ENCODE measurements around the gene CARD14. TPM values are rescaled to one million over a fixed set of nuclear protein-coding genes. Genes with fewer than 3 reads are reported as not detected.

The CARD14 gene
- total RNA-seq, 2 experiments from 2014 or later: not detected

- CTCF ChIA-PET: no interaction called here
- no peaks in the 10 kb centered on the region for H3K9me3 Mint-ChIP-seq
- H3K27ac ChIP-seq (ENCODE audit: low read depth in 1 of 2, low read length in 2 of 2): no peak overlapping the region
- POLR2A ChIA-PET: no interaction called here
- H3K36me3 Mint-ChIP-seq (ENCODE audit: low read depth): no peaks in the 10 kb centered on the region
- DNase-seq (no peak), ATAC-seq (ENCODE audit: poor library complexity) (no peak)
- no peak for TF ChIP-seq CTCF (IDR thresholded peaks at IDR 0.05)
- H3K4me3 ChIP-seq (ENCODE audit: low read length): no peak overlapping the region
- peaks cover 13% of the 10 kb centered on the region for H3K27me3 Mint-ChIP-seq
- intact Hi-C loops (cut with DNase I, micrococcal nuclease): no loop called here
- H3K27me3 ChIP-seq (ENCODE audit: control insufficient read depth in 1 of 2, insufficient read depth in 2 of 2, low read length in 2 of 2): no peaks in the 10 kb centered on the region
- H3K36me3 ChIP-seq (ENCODE audit: insufficient read depth, low read length): no peaks in the 10 kb centered on the region
- H3K4me3 Mint-ChIP-seq: no peak overlapping the region
- no peak overlapping the region for H3K27ac Mint-ChIP-seq
- no peaks in the 10 kb centered on the region for H3K4me1 ChIP-seq (ENCODE audit: insufficient read depth, low read length)
- H3K9me3 ChIP-seq (ENCODE audit: control insufficient read depth in 1 of 2, insufficient read depth in 1 of 2, low read length in 2 of 2): no peaks in the 10 kb centered on the region
- no peaks in the 10 kb centered on the region for H3K4me1 Mint-ChIP-seq (ENCODE audit: low read depth)
These were observed 9.3 kb upstream of the CARD14 start for GRCh38 chr17:80160536-80160935.

GRCh38 chr17:80163336-80163735 is 6.5 kb upstream of the CARD14 start:
- Histone ChIP-seq H3K36me3 (ENCODE audit: insufficient read depth, low read length) (no peaks in the 10 kb centered on the region), H3K4me1 (ENCODE audit: insufficient read depth, low read length) (no peaks in the 10 kb centered on the region), H3K4me3 (ENCODE audit: low read length) (no peak overlapping the region), H3K27me3 (ENCODE audit: control insufficient read depth in 1 of 2, insufficient read depth in 2 of 2, low read length in 2 of 2) (no peaks in the 10 kb centered on the region), H3K9me3 (ENCODE audit: control insufficient read depth in 1 of 2, insufficient read depth in 1 of 2, low read length in 2 of 2) (no peaks in the 10 kb centered on the region), H3K27ac (ENCODE audit: low read depth in 1 of 2, low read length in 2 of 2) (no peak overlapping the region)
- DNase-seq (no peak), ATAC-seq (ENCODE audit: poor library complexity) (no peak)
- ChIA-PET CTCF (no interaction called here), POLR2A (no interaction called here)
- H3K9me3 Mint-ChIP-seq: no peaks in the 10 kb centered on the region
- intact Hi-C loops (cut with DNase I, micrococcal nuclease): no loop called here
- peaks cover 13% of the 10 kb centered on the region for H3K27me3 Mint-ChIP-seq
- no peak overlapping the region for H3K27ac Mint-ChIP-seq
- no peaks in the 10 kb centered on the region for H3K36me3 Mint-ChIP-seq (ENCODE audit: low read depth)
- H3K4me1 Mint-ChIP-seq (ENCODE audit: low read depth): no peaks in the 10 kb centered on the region
- no peak overlapping the region for H3K4me3 Mint-ChIP-seq
- no peak for TF ChIP-seq CTCF (IDR thresholded peaks at IDR 0.05)

- POLR2A ChIA-PET: no interaction called here
- H3K36me3 ChIP-seq (ENCODE audit: insufficient read depth, low read length): no peaks in the 10 kb centered on the region
- Mint-ChIP-seq H3K27me3 (peaks cover 13% of the 10 kb centered on the region), H3K27ac (no peak overlapping the region), H3K36me3 (ENCODE audit: low read depth) (no peaks in the 10 kb centered on the region), H3K4me1 (ENCODE audit: low read depth) (no peaks in the 10 kb centered on the region), H3K4me3 (no peak overlapping the region), H3K9me3 (no peaks in the 10 kb centered on the region)
- ATAC-seq (ENCODE audit: poor library complexity) (no peak), DNase-seq (no peak)
- CTCF ChIA-PET: no interaction called here
- H3K4me3 ChIP-seq (ENCODE audit: low read length): no peak overlapping the region
- H3K27ac ChIP-seq (ENCODE audit: low read depth in 1 of 2, low read length in 2 of 2): no peak overlapping the region
- no peak for TF ChIP-seq CTCF (IDR thresholded peaks at IDR 0.05)
- intact Hi-C loops (cut with DNase I, micrococcal nuclease): no loop called here
- peaks cover 0 to 2% of the 10 kb centered on the region in 2 experiments for H3K27me3 ChIP-seq (ENCODE audit: control insufficient read depth in 1 of 2, insufficient read depth in 2 of 2, low read length in 2 of 2)
- H3K4me1 ChIP-seq (ENCODE audit: insufficient read depth, low read length): no peaks in the 10 kb centered on the region
- H3K9me3 ChIP-seq (ENCODE audit: control insufficient read depth in 1 of 2, insufficient read depth in 1 of 2, low read length in 2 of 2): no peaks in the 10 kb centered on the region
These were observed 5.6 kb upstream of the CARD14 start for GRCh38 chr17:80164185-80164584.
